ENCODE measurements around the gene DOCK3.
"Not testable (repeated sequence)": the region's sequence is repeated elsewhere in the genome, so short reads cannot be mapped to it uniquely, and the experiment has no call there.

The DOCK3 gene

GRCh38 chr3:50890688-50891344 lies 216.1 kb downstream of the DOCK3 start:
- DNase-seq, result peak in 1 of 14 donors; percentile 32

- not testable (repeated sequence) for DNase-seq
These were observed 226.4 kb downstream of the DOCK3 start for GRCh38 chr3:50901097-50901496.

GRCh38 chr3:50912746-50913145 lies 238.0 kb downstream of the DOCK3 start:
- no peak for DNase-seq

- DNase-seq, result no peak
These were observed 238.5 kb downstream of the DOCK3 start for GRCh38 chr3:50913260-50913659.

- not testable (repeated sequence) for DNase-seq
These were observed 247.3 kb downstream of the DOCK3 start for GRCh38 chr3:50922071-50922470.

- no peak for DNase-seq
These were observed 249.2 kb downstream of the DOCK3 start for GRCh38 chr3:50923955-50924354.

GRCh38 chr3:50924638-50925037 lies 249.9 kb downstream of the DOCK3 start:
- DNase-seq, result no peak

GRCh38 chr3:50926868-50927267 lies 252.1 kb downstream of the DOCK3 start:
- no peak for DNase-seq

GRCh38 chr3:50930371-50931208 lies 255.9 kb downstream of the DOCK3 start:
- no peak for DNase-seq

GRCh38 chr3:50932918-50933317 lies 258.2 kb downstream of the DOCK3 start:
- not testable (repeated sequence) for DNase-seq

- DNase-seq, result no peak
These were observed 261.7 kb downstream of the DOCK3 start for GRCh38 chr3:50936389-50936788.

GRCh38 chr3:50947419-50947818 lies 272.7 kb downstream of the DOCK3 start:
- no peak for DNase-seq

GRCh38 chr3:50950591-50950990 lies 275.9 kb downstream of the DOCK3 start:
- DNase-seq, result no peak

- DNase-seq, result no peak
These were observed 279.2 kb downstream of the DOCK3 start for GRCh38 chr3:50953825-50954414.

GRCh38 chr3:50961386-50961785 lies 286.7 kb downstream of the DOCK3 start:
- DNase-seq, result no peak

GRCh38 chr3:50971487-50971924 lies 296.8 kb downstream of the DOCK3 start:
- no peak for DNase-seq

- no peak for DNase-seq
These were observed 297.3 kb downstream of the DOCK3 start for GRCh38 chr3:50972029-50972428.

- not testable (repeated sequence) for DNase-seq
These were observed 303.9 kb downstream of the DOCK3 start for GRCh38 chr3:50978586-50978985.

- no peak for DNase-seq
These were observed 304.4 kb downstream of the DOCK3 start for GRCh38 chr3:50978991-50979667.

GRCh38 chr3:50982540-50983325 lies 308.0 kb downstream of the DOCK3 start:
- no peak for DNase-seq

- DNase-seq, result no peak
These were observed 309.2 kb downstream of the DOCK3 start for GRCh38 chr3:50983887-50984286.

GRCh38 chr3:50985893-50986292 lies 311.2 kb downstream of the DOCK3 start:
- DNase-seq, result no peak

Measured in C1 segment of cervical spinal cord (tissue), 14 donors.